ENCODE results near the gene TSHZ2. TPM values are rescaled to one million over a fixed set of nuclear protein-coding genes. Genes with fewer than 3 reads are reported as not detected.

The TSHZ2 gene
- total RNA-seq, 1 experiment from 2014 or later: 0.07 TPM

- Histone ChIP-seq H3K23me2 (ENCODE audit: insufficient read length, low read depth, low read length, poor library complexity, severe bottlenecking) (no peaks in the 10 kb centered on the region), H2BK15ac (ENCODE audit: low read depth, low read length) (no peak overlapping the region), H4K91ac (ENCODE audit: insufficient read length, low read depth, low read length) (no peak overlapping the region), H3K18ac (ENCODE audit: insufficient read length, low read depth, low read length) (no peak overlapping the region), H3K27ac (ENCODE audit: insufficient read length, low read depth, low read length) (no peak overlapping the region), H3K27me3 (ENCODE audit: insufficient read depth, low read length) (no peaks in the 10 kb centered on the region), H2BK20ac (ENCODE audit: low read depth, low read length, poor library complexity, severe bottlenecking) (no peak overlapping the region), H4K8ac (replicated peaks; ENCODE audit: insufficient read length, low read depth, low read length) (no peak overlapping the region), H3T11ph (ENCODE audit: low read length) (no peak overlapping the region), H3K4ac (ENCODE audit: low read depth, low read length) (no peak overlapping the region), H3K14ac (ENCODE audit: insufficient read depth, low read length) (no peak overlapping the region), H3K9ac (ENCODE audit: extremely low read depth, insufficient read length, low read length) (no peak overlapping the region), H3K79me1 (ENCODE audit: insufficient read depth, low read depth, low read length, poor library complexity, severe bottlenecking) (no peaks in the 10 kb centered on the region), H3K4me1 (ENCODE audit: insufficient read depth, low read length) (no peaks in the 10 kb centered on the region), H2BK120ac (ENCODE audit: low read depth, low read length, poor library complexity, severe bottlenecking) (no peak overlapping the region), H2AFZ (ENCODE audit: low read length) (no peak overlapping the region), H3K4me2 (ENCODE audit: insufficient read depth, insufficient read length, low read length) (no peak overlapping the region), H4K20me1 (ENCODE audit: control insufficient read depth, insufficient read depth, insufficient read length) (no peaks in the 10 kb centered on the region), H3K9me3 (ENCODE audit: control insufficient read depth, low read depth, low read length) (peaks cover 11% of the 10 kb centered on the region), H2AK5ac (ENCODE audit: insufficient read length, low read length) (no peak overlapping the region), H2BK12ac (ENCODE audit: insufficient read length, low read depth, low read length) (no peak overlapping the region), H2BK5ac (ENCODE audit: insufficient read length, low read length) (no peak overlapping the region), H4K5ac (ENCODE audit: insufficient read length, low read depth, low read length) (no peak overlapping the region), H3K79me2 (ENCODE audit: insufficient read depth, low read length) (no peaks in the 10 kb centered on the region), H3K56ac (ENCODE audit: insufficient read length, low read depth, low read length) (no peak overlapping the region), H3K23ac (ENCODE audit: insufficient read length, low read depth, low read length) (no peak overlapping the region)
- Mint-ChIP-seq H3K27ac (no peak overlapping the region), H3K9me3 (peaks cover 5 to 8% of the 10 kb centered on the region in 2 experiments; a peak in 2 of 5 replicates), H3K36me3 (ENCODE audit: insufficient read depth in 1 of 3, low read depth in 3 of 3) (peaks cover 0 to 12% (median 8%) of the 10 kb centered on the region in 3 experiments; a peak in 4 of 7 replicates), H3K4me1 (peaks cover 0 to 3% of the 10 kb centered on the region in 2 experiments; a peak in 1 of 4 replicates), H3K4me3 (no peak overlapping the region), H3K27me3 (ENCODE audit: low read depth) (peaks cover 4% of the 10 kb centered on the region; the same call in 1 of the 2 replicates)
- TF ChIP-seq, protein P1, sequence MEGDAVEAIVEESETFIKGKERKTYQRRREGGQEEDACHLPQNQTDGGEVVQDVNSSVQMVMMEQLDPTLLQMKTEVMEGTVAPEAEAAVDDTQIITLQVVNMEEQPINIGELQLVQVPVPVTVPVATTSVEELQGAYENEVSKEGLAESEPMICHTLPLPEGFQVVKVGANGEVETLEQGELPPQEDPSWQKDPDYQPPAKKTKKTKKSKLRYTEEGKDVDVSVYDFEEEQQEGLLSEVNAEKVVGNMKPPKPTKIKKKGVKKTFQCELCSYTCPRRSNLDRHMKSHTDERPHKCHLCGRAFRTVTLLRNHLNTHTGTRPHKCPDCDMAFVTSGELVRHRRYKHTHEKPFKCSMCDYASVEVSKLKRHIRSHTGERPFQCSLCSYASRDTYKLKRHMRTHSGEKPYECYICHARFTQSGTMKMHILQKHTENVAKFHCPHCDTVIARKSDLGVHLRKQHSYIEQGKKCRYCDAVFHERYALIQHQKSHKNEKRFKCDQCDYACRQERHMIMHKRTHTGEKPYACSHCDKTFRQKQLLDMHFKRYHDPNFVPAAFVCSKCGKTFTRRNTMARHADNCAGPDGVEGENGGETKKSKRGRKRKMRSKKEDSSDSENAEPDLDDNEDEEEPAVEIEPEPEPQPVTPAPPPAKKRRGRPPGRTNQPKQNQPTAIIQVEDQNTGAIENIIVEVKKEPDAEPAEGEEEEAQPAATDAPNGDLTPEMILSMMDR (conservative IDR thresholded peaks at IDR 0.05): no peak
- no CpG with 5 or more reads among the region's 2 CpGs for WGBS (ENCODE audit: extremely low coverage, insufficient read length, low lambda C conversion rate)
- DNase-seq: no peak
These were observed 541.0 kb downstream of the TSHZ2 start for GRCh38 chr20:53513168-53513488.

All from H9 (cell line).